GM19468 (cell line): ENCODE data around the gene RAB9B.
"Not testable (repeated sequence)": the region's sequence is repeated elsewhere in the genome, so short reads cannot be mapped to it uniquely, and the experiment has no call there.

ENCODE experiments used
- ATAC-seq: cut with Tn5 transposase; IDR thresholded peaks from one replicate; pipeline ENCODE4 v1.9.1; 2021; ENCODE audit warnings: mild to moderate bottlenecking, moderate library complexity, moderate number of reproducible peaks; ENCODE audit not compliant: unreplicated experiment; ENCODE audit errors: extremely low read depth

The RAB9B gene

GRCh38 chrX:103831803-103832544, at the start of gene RAB9B:
TSS of gene RAB9B (minus strand) at chrX:103832257. CDS start at chrX:103825784, 6,473 bp downstream.
- ATAC-seq: peak; percentile 90

- ATAC-seq: no peak
These were observed 47.3 kb upstream of the RAB9B start for GRCh38 chrX:103879339-103879738.

GRCh38 chrX:103878466-103879122, 46.5 kb upstream of the RAB9B start:
- ATAC-seq: no peak

GRCh38 chrX:103877571-103877970, 45.5 kb upstream of the RAB9B start:
- ATAC-seq: no peak

GRCh38 chrX:103864886-103865534, 33.0 kb upstream of the RAB9B start:
- no peak for ATAC-seq

GRCh38 chrX:103864149-103864548, 32.1 kb upstream of the RAB9B start:
- ATAC-seq: no peak

- ATAC-seq: no peak
These were observed 29.1 kb upstream of the RAB9B start for GRCh38 chrX:103861200-103861599.

GRCh38 chrX:103849558-103849957, 17.5 kb upstream of the RAB9B start:
- no peak for ATAC-seq

GRCh38 chrX:103847174-103847870, 15.3 kb upstream of the RAB9B start:
- ATAC-seq: no peak

- ATAC-seq: no peak
These were observed 14.3 kb upstream of the RAB9B start for GRCh38 chrX:103846386-103846785.

GRCh38 chrX:103845165-103845653, 13.2 kb upstream of the RAB9B start:
- no peak for ATAC-seq

- ATAC-seq: no peak
These were observed 7.3 kb upstream of the RAB9B start for GRCh38 chrX:103839404-103839803.

- no peak for ATAC-seq
These were observed 685 bp downstream of the RAB9B start for GRCh38 chrX:103831342-103831802.

- no peak for ATAC-seq
These were observed 1.2 kb downstream of the RAB9B start for GRCh38 chrX:103830848-103831247.

GRCh38 chrX:103828529-103828928, 3.5 kb downstream of the RAB9B start:
- no peak for ATAC-seq

- no peak for ATAC-seq
These were observed 6.2 kb downstream of the RAB9B start for GRCh38 chrX:103825881-103826280.

- ATAC-seq: no peak
These were observed 8.5 kb downstream of the RAB9B start for GRCh38 chrX:103823591-103823990.

- ATAC-seq: not testable (repeated sequence)
These were observed 11.3 kb downstream of the RAB9B start for GRCh38 chrX:103820802-103821201.

GRCh38 chrX:103818842-103819619, 13.0 kb downstream of the RAB9B start:
- no peak for ATAC-seq

GRCh38 chrX:103817502-103817901, 14.6 kb downstream of the RAB9B start:
- ATAC-seq: no peak
